DOHH2 (cell line): ENCODE data around the gene FOXK2.

Experiments
- H3F3A ChIP-seq: fragments of 200-600 bp; sonication (generic), shearing (Covaris generic); 2 replicates; pipeline ENCODE4 v1.6.0; 2016; ENCODE audit warnings: antibody characterized with exemption, mild to moderate bottlenecking; ENCODE audit not compliant: control insufficient read depth, insufficient read depth
- H3K27ac ChIP-seq: fragments of 200-600 bp; sonication (generic); 2 replicates; pipeline ENCODE4 v1.5.1; 2014; ENCODE audit warnings: low read depth, mild to moderate bottlenecking, low read length, moderate library complexity
- H3K27me3 ChIP-seq: fragments of 200-600 bp; sonication (generic); 2 replicates; pipeline ENCODE4 v1.6.1; 2014; ENCODE audit warnings: mild to moderate bottlenecking, low read length, mixed read lengths; ENCODE audit not compliant: control insufficient read depth
- H3K36me3 ChIP-seq: fragments of 200-600 bp; sonication (generic); 2 replicates; pipeline ENCODE4 v1.6.1; 2014; ENCODE audit warnings: mild to moderate bottlenecking, low read length, moderate library complexity, mixed read lengths; ENCODE audit not compliant: control insufficient read depth
- H3K4me1 ChIP-seq: fragments of 200-600 bp; sonication (generic); 2 replicates; pipeline ENCODE4 v1.6.1; 2014; ENCODE audit warnings: mild to moderate bottlenecking, low read length, mixed read lengths; ENCODE audit not compliant: control insufficient read depth
- H3K4me2 ChIP-seq: fragments of 200-600 bp; sonication (generic); 2 replicates; pipeline ENCODE4 v1.6.0; 2014; ENCODE audit warnings: mild to moderate bottlenecking, low read length, moderate library complexity
- H3K4me3 ChIP-seq: fragments of 200-600 bp; sonication (generic); 2 replicates; pipeline ENCODE4 v1.5.1; 2014; ENCODE audit warnings: mild to moderate bottlenecking, low read length, mixed read lengths
- H3K79me2 ChIP-seq: fragments of 200-600 bp; sonication (generic); 2 replicates; pipeline ENCODE4 v1.6.1; 2014; ENCODE audit warnings: mild to moderate bottlenecking, low read length, mixed read lengths; ENCODE audit not compliant: control insufficient read depth
- H3K9me2 ChIP-seq: fragments of 200-600 bp; sonication (generic); replicated peaks from 2 replicates; pipeline ENCODE4 v1.6.1; 2014; ENCODE audit warnings: mild to moderate bottlenecking, low read length, mixed read lengths; ENCODE audit not compliant: control insufficient read depth
- H3K9me3 ChIP-seq: fragments of 200-600 bp; sonication (generic); 2 replicates; pipeline ENCODE4 v1.6.1; 2014; ENCODE audit warnings: antibody characterized with exemption, low read length, mixed read lengths; ENCODE audit not compliant: control insufficient read depth, insufficient read depth
- H4K20me1 ChIP-seq: fragments of 200-600 bp; sonication (generic); 2 replicates; pipeline ENCODE4 v1.6.0; 2014; ENCODE audit warnings: low read depth, mild to moderate bottlenecking, antibody characterized with exemption, low read length, moderate library complexity; ENCODE audit not compliant: control insufficient read depth, insufficient read depth
- CTCF ChIP-seq: fragments of 200-600 bp; sonication (generic); IDR thresholded peaks from one replicate; pipeline ENCODE4 v1.5.1; 2014; ENCODE audit warnings: antibody characterized with exemption, mild to moderate bottlenecking, low read depth, low read length; ENCODE audit not compliant: poor library complexity, severe bottlenecking
- EZH2phosphoT487 ChIP-seq: fragments of 200-600 bp; sonication (generic); IDR thresholded peaks from 2 replicates; pipeline ENCODE4 v1.6.1; 2017; ENCODE audit warnings: borderline replicate concordance, mild to moderate bottlenecking, antibody characterized with exemption, low read length, moderate library complexity, mixed read lengths

Gene FOXK2

GRCh38 chr17:82596837-82597672 is 77.5 kb downstream of the FOXK2 start:
- Histone ChIP-seq H4K20me1 (peaks cover 11% of the 10 kb centered on the region; the same call in 1 of the 2 replicates), H3K27me3 (no peaks in the 10 kb centered on the region), H3K79me2 (peaks cover 23% of the 10 kb centered on the region), H3K27ac (no peak overlapping the region), H3K36me3 (peaks cover 69% of the 10 kb centered on the region), H3F3A (peaks cover 6% of the 10 kb centered on the region), H3K9me3 (no peaks in the 10 kb centered on the region), H3K4me3 (no peak overlapping the region), H3K4me2 (no peak overlapping the region), H3K4me1 (peaks cover 15% of the 10 kb centered on the region), H3K9me2 (no peaks in the 10 kb centered on the region)
- TF ChIP-seq EZH2phosphoT487 (no peak), CTCF (no peak)

- Histone ChIP-seq H3K79me2 (peaks cover 24% of the 10 kb centered on the region), H3K4me3 (no peak overlapping the region), H3F3A (peaks cover 2% of the 10 kb centered on the region; the same call in 1 of the 2 replicates), H3K4me2 (no peak overlapping the region), H3K27ac (no peak overlapping the region), H3K9me3 (no peaks in the 10 kb centered on the region), H3K27me3 (no peaks in the 10 kb centered on the region), H3K9me2 (no peaks in the 10 kb centered on the region), H3K36me3 (peaks cover 81% of the 10 kb centered on the region), H3K4me1 (peaks cover 4% of the 10 kb centered on the region), H4K20me1 (peaks cover 9% of the 10 kb centered on the region; the same call in 1 of the 2 replicates)
- TF ChIP-seq CTCF (no peak), EZH2phosphoT487 (no peak)
Observed at GRCh38 chr17:82598256-82599119, 79.0 kb downstream of the FOXK2 start.

DNA sequence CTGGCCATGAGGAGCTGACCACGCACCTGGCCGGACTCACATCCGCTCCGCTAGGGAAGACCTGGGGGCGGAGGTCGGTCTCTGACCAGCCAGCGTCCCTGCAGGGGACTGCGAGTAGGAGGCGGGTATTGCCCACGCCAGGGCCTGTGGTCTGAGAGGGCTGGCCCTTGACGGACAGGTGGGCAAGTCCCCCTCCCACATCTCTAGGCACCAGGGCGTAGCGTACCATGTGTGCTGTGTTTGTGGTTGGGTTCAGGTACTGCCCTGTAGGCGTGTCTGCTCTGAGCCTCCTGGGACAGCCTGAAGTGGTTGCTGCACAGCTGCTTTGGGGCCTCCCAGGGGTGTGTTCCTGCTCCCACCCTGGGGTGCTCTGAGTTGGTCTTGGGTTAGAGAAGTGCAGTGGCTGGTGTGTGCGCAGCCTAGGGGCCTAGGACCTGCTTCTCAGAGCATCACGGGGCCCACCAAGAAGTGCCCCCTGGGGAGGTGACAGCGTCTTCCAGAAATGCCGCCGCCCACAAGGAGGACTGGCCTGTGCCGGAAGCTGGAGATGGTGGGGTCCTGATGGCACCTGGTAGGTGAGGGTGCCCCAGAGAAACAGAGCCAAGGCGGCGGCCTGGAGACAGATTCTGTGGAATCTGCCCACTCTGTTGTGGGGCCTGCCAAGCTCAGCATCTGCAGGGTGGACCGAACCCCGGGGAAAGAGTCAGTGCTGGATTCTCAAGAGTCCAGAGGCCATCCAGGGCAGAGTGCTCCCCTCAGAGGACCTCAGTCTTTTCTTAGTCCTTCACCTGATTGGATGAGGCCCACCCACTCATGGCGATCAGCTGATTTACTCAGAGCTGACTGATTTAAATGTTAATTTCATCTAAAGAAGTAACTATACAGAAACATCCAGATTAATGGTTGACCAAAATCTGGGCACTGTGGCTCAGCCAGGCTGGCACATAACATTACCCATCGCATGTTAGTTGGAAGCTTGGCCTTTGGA is 80.4 kb downstream of the FOXK2 start:
- H3K27ac ChIP-seq, result no peak overlapping the region
- peaks cover 81% of the 10 kb centered on the region for H3K36me3 ChIP-seq
- no peak overlapping the region for H3K4me2 ChIP-seq
- peaks cover 2% of the 10 kb centered on the region; the same call in 1 of the 2 replicates for H3F3A ChIP-seq
- H3K9me2 ChIP-seq, result no peaks in the 10 kb centered on the region
- H3K79me2 ChIP-seq, result peaks cover 13% of the 10 kb centered on the region
- H3K4me3 ChIP-seq, result no peak overlapping the region
- TF ChIP-seq CTCF (no peak), EZH2phosphoT487 (no peak)
- no peaks in the 10 kb centered on the region for H3K4me1 ChIP-seq
- H3K27me3 ChIP-seq, result no peaks in the 10 kb centered on the region
- peaks cover 6% of the 10 kb centered on the region; the same call in 1 of the 2 replicates for H4K20me1 ChIP-seq
- H3K9me3 ChIP-seq, result no peaks in the 10 kb centered on the region
